Stimulated activated CD8-positive, alpha-beta memory T cell treated with anti-CD3 and anti-CD28 coated beads, Interleukin-7, amount 100 ng/mL, for 1 hour (primary cell): ENCODE results near the gene EMP2.
A peak's percentile ranks its signal among the peaks of the same experiment; 100 is the strongest.
"Not testable (repeated sequence)": the region's sequence is repeated elsewhere in the genome, so short reads cannot be mapped to it uniquely, and the experiment has no call there.

Experiments used
- DNase-seq, 2 donors: peaks; one replicate each; pipeline ENCODE4 v3.0.0-alpha.2; 2020; ENCODE audit warnings: low read depth in 2 of 2

EMP2 gene

GRCh38 chr16:10578474-10579316, 1.7 kb downstream of the EMP2 start:
- no peak for DNase-seq

GRCh38 chr16:10577305-10578202, 2.8 kb downstream of the EMP2 start:
- DNase-seq, result no peak

GRCh38 chr16:10576390-10577304, 3.8 kb downstream of the EMP2 start:
- no peak for DNase-seq

GRCh38 chr16:10575506-10576130, 4.8 kb downstream of the EMP2 start:
- DNase-seq, result no peak

GRCh38 chr16:10572611-10573010, 7.8 kb downstream of the EMP2 start:
- no peak for DNase-seq

- no peak for DNase-seq
Measured at GRCh38 chr16:10571354-10571753, 9.0 kb downstream of the EMP2 start.

- DNase-seq, result no peak
Measured at GRCh38 chr16:10569621-10570020, 10.8 kb downstream of the EMP2 start.

GRCh38 chr16:10566613-10567012, 13.8 kb downstream of the EMP2 start:
- DNase-seq, result no peak

GRCh38 chr16:10565167-10565566, 15.2 kb downstream of the EMP2 start:
- DNase-seq, result no peak

GRCh38 chr16:10564591-10564990, 15.8 kb downstream of the EMP2 start:
- no peak for DNase-seq

GRCh38 chr16:10562361-10562899, 18.0 kb downstream of the EMP2 start:
- no peak for DNase-seq

GRCh38 chr16:10561425-10561824, 19.0 kb downstream of the EMP2 start:
- DNase-seq, result no peak

- no peak for DNase-seq
Measured at GRCh38 chr16:10561001-10561400, 19.4 kb downstream of the EMP2 start.

- not testable (repeated sequence) for DNase-seq
Measured at GRCh38 chr16:10559792-10560191, 20.6 kb downstream of the EMP2 start.

- DNase-seq, result no peak
Measured at GRCh38 chr16:10558746-10559641, 21.4 kb downstream of the EMP2 start.

- no peak for DNase-seq
Measured at GRCh38 chr16:10558305-10558704, 22.1 kb downstream of the EMP2 start.

- DNase-seq, result no peak
Measured at GRCh38 chr16:10557750-10558149, 22.6 kb downstream of the EMP2 start.

- DNase-seq, result no peak
Measured at GRCh38 chr16:10556236-10556635, 24.2 kb downstream of the EMP2 start.

- no peak for DNase-seq
Measured at GRCh38 chr16:10554569-10554968, 25.8 kb downstream of the EMP2 start.

GRCh38 chr16:10552998-10553491, 27.4 kb downstream of the EMP2 start:
- DNase-seq, result peak in 1 of 2 donors; percentile 5
